ENCODE data around the gene LINGO4. TPM values are rescaled to one million over a fixed set of nuclear protein-coding genes. Genes with fewer than 3 reads are reported as not detected.

LINGO4 gene
- total and polyA plus RNA-seq, 2 of the 13 experiments (the other 11 are each of a cell fraction or from before 2014, with no cell fraction given), result 0.02 to 0.05 TPM

DNA sequence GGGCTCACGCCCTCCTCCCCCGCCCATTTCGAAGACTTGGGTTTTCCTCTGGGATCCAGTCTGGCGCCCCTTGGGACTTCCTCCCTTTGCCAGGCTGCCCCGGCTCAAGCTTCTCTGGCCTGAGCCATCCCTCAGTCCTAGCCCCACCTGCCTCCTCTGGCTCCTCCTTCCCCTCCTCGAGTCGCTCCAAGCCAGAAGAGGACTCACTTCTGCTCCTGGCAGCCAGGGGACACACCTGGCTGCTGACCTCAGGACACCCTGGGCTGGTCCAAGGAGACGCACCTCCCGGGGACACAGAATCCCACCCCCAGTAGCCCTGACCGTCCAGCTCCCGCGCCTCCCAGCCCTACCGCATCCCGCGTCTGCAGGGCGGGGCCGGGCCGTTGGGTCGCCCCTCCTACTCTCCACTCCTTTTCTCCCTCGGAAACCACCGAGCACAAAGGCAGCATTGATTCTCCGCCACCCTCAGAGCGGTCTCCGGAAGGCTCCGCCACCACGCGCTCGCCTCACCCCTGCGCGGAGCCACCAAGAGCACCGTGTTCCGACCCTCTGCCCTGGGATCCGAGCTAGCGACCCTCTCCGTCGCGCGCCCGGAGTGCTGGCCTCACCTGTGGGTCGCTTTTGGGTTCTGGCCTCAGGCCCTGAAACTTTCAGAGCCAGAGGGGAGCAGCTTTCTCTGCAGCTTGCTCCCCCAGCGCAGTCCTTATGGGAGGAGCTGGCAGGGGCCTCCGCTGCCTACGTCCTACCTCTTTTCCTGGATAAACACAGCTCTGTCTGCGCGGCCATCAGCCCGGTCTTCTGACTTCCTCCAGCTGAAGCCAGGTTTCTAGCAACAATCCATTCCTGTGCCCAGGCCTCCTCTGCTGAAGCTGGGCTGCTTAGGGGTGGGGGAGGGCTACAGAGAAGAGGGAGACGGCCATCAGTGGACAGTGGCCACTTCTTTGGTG is 34.5 kb upstream of the LINGO4 start, which contains the start of gene C2CD4D (continued):
- TF ChIP-seq, protein P1, sequence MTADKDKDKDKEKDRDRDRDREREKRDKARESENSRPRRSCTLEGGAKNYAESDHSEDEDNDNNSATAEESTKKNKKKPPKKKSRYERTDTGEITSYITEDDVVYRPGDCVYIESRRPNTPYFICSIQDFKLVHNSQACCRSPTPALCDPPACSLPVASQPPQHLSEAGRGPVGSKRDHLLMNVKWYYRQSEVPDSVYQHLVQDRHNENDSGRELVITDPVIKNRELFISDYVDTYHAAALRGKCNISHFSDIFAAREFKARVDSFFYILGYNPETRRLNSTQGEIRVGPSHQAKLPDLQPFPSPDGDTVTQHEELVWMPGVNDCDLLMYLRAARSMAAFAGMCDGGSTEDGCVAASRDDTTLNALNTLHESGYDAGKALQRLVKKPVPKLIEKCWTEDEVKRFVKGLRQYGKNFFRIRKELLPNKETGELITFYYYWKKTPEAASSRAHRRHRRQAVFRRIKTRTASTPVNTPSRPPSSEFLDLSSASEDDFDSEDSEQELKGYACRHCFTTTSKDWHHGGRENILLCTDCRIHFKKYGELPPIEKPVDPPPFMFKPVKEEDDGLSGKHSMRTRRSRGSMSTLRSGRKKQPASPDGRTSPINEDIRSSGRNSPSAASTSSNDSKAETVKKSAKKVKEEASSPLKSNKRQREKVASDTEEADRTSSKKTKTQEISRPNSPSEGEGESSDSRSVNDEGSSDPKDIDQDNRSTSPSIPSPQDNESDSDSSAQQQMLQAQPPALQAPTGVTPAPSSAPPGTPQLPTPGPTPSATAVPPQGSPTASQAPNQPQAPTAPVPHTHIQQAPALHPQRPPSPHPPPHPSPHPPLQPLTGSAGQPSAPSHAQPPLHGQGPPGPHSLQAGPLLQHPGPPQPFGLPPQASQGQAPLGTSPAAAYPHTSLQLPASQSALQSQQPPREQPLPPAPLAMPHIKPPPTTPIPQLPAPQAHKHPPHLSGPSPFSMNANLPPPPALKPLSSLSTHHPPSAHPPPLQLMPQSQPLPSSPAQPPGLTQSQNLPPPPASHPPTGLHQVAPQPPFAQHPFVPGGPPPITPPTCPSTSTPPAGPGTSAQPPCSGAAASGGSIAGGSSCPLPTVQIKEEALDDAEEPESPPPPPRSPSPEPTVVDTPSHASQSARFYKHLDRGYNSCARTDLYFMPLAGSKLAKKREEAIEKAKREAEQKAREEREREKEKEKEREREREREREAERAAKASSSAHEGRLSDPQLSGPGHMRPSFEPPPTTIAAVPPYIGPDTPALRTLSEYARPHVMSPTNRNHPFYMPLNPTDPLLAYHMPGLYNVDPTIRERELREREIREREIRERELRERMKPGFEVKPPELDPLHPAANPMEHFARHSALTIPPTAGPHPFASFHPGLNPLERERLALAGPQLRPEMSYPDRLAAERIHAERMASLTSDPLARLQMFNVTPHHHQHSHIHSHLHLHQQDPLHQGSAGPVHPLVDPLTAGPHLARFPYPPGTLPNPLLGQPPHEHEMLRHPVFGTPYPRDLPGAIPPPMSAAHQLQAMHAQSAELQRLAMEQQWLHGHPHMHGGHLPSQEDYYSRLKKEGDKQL (CRISPR knock-in tag; IDR thresholded peaks at IDR 0.05; ENCODE audit: low read depth), result no peak
- no peak for TF ChIP-seq ZNF607 (CRISPR knock-in tag; IDR thresholded peaks at IDR 0.05; ENCODE audit: borderline replicate concordance)
- no peak for TF ChIP-seq XBP1 (CRISPR knock-in tag; IDR thresholded peaks at IDR 0.05)
- peak; percentile 51 for TF ChIP-seq GATAD2A (CRISPR knock-in tag; IDR thresholded peaks at IDR 0.05)
- TF ChIP-seq POLR2G (IDR thresholded peaks at IDR 0.05; ENCODE audit: low read depth, low read length), result peak; percentile 84
- TF ChIP-seq HNRNPL (IDR thresholded peaks at IDR 0.05; ENCODE audit: low read depth, low read length), result no peak
- 0 out of 2 replicates have a peak, but pooled peaks have one; percentile 45 for TF ChIP-seq ZSCAN21 (CRISPR knock-in tag; IDR thresholded peaks at IDR 0.05; ENCODE audit: borderline replicate concordance)
- TF ChIP-seq SALL2 (CRISPR knock-in tag; IDR thresholded peaks at IDR 0.05), result no peak
- peak; percentile 46; the same call in 1 of the 2 replicates for TF ChIP-seq POLR2AphosphoS5 (IDR thresholded peaks at IDR 0.05; ENCODE audit: low read depth, low read length)
- peak; percentile 61; the same call in 1 of the 2 replicates for TF ChIP-seq HIVEP1 (CRISPR knock-in tag; IDR thresholded peaks at IDR 0.05)
- TF ChIP-seq, protein P2, sequence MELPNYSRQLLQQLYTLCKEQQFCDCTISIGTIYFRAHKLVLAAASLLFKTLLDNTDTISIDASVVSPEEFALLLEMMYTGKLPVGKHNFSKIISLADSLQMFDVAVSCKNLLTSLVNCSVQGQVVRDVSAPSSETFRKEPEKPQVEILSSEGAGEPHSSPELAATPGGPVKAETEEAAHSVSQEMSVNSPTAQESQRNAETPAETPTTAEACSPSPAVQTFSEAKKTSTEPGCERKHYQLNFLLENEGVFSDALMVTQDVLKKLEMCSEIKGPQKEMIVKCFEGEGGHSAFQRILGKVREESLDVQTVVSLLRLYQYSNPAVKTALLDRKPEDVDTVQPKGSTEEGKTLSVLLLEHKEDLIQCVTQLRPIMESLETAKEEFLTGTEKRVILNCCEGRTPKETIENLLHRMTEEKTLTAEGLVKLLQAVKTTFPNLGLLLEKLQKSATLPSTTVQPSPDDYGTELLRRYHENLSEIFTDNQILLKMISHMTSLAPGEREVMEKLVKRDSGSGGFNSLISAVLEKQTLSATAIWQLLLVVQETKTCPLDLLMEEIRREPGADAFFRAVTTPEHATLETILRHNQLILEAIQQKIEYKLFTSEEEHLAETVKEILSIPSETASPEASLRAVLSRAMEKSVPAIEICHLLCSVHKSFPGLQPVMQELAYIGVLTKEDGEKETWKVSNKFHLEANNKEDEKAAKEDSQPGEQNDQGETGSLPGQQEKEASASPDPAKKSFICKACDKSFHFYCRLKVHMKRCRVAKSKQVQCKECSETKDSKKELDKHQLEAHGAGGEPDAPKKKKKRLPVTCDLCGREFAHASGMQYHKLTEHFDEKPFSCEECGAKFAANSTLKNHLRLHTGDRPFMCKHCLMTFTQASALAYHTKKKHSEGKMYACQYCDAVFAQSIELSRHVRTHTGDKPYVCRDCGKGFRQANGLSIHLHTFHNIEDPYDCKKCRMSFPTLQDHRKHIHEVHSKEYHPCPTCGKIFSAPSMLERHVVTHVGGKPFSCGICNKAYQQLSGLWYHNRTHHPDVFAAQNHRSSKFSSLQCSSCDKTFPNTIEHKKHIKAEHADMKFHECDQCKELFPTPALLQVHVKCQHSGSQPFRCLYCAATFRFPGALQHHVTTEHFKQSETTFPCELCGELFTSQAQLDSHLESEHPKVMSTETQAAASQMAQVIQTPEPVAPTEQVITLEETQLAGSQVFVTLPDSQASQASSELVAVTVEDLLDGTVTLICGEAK (IDR thresholded peaks at IDR 0.05), result no peak
- TF ChIP-seq, protein P2 (CRISPR knock-in tag; IDR thresholded peaks at IDR 0.05), result 0 out of 2 replicates have a peak, but pooled peaks have one; percentile 41
- TF ChIP-seq NR2F1 (CRISPR knock-in tag; IDR thresholded peaks at IDR 0.05), result no peak
- TF ChIP-seq SPEN (CRISPR knock-in tag; IDR thresholded peaks at IDR 0.05; ENCODE audit: low read depth), result 0 out of 2 replicates have a peak, but pooled peaks have one; percentile 16

Data from HepG2 (cell line).